ENCODE data around the gene PTPN3.

The PTPN3 gene

GRCh38 chr9:109450346-109450745 is 47.8 kb downstream of the PTPN3 start:
- DNase-seq, result no peak

GRCh38 chr9:109449036-109449798 is 48.9 kb downstream of the PTPN3 start:
- no peak for DNase-seq

- no peak for DNase-seq
Measured at GRCh38 chr9:109448223-109448622, 49.9 kb downstream of the PTPN3 start.

GRCh38 chr9:109447329-109448076 is 50.6 kb downstream of the PTPN3 start:
- no peak for DNase-seq

- no peak for DNase-seq
Measured at GRCh38 chr9:109444771-109445320, 53.3 kb downstream of the PTPN3 start.

GRCh38 chr9:109442716-109443115 is 55.4 kb downstream of the PTPN3 start:
- DNase-seq, result no peak

- DNase-seq, result no peak
Measured at GRCh38 chr9:109441296-109441695, 56.8 kb downstream of the PTPN3 start.

- DNase-seq, result peak; percentile 35
Measured at GRCh38 chr9:109440797-109441287, 57.3 kb downstream of the PTPN3 start.

GRCh38 chr9:109440117-109440515 is 58.0 kb downstream of the PTPN3 start:
- DNase-seq, result no peak

- DNase-seq, result no peak
Measured at GRCh38 chr9:109439378-109440116, 58.6 kb downstream of the PTPN3 start.

- no peak for DNase-seq
Measured at GRCh38 chr9:109437286-109437685, 60.8 kb downstream of the PTPN3 start.

- no peak for DNase-seq
Measured at GRCh38 chr9:109436071-109436470, 62.0 kb downstream of the PTPN3 start.

GRCh38 chr9:109433476-109433875 is 64.6 kb downstream of the PTPN3 start:
- DNase-seq, result no peak

- no peak for DNase-seq
Measured at GRCh38 chr9:109430231-109430630, 67.9 kb downstream of the PTPN3 start.

- no peak for DNase-seq
Measured at GRCh38 chr9:109428854-109429253, 69.3 kb downstream of the PTPN3 start.

GRCh38 chr9:109427886-109428285 is 70.2 kb downstream of the PTPN3 start:
- DNase-seq, result no peak

- DNase-seq, result no peak
Measured at GRCh38 chr9:109426626-109427402, 71.3 kb downstream of the PTPN3 start.

GRCh38 chr9:109424618-109425017 is 73.5 kb downstream of the PTPN3 start:
- DNase-seq, result no peak

GRCh38 chr9:109423877-109424276 is 74.2 kb downstream of the PTPN3 start:
- DNase-seq, result no peak

GRCh38 chr9:109422641-109423040 is 75.5 kb downstream of the PTPN3 start:
- no peak for DNase-seq

- DNase-seq, result no peak
Measured at GRCh38 chr9:109421026-109421970, 76.8 kb downstream of the PTPN3 start.

Measured in NCI-H526 treated with DMSO at 0.1 percent for 48 hours (cell line).